Pons (tissue), 1 donor: ENCODE data around the gene CCDC88C.
"Not testable (repeated sequence)": the region's sequence is repeated elsewhere in the genome, so short reads cannot be mapped to it uniquely, and the experiment has no call there.

Source experiments
- DNase-seq: peaks from one replicate; pipeline ENCODE4 v3.0.0-alpha.2; 2016; ENCODE audit warnings: low spot score

Gene CCDC88C

DNA sequence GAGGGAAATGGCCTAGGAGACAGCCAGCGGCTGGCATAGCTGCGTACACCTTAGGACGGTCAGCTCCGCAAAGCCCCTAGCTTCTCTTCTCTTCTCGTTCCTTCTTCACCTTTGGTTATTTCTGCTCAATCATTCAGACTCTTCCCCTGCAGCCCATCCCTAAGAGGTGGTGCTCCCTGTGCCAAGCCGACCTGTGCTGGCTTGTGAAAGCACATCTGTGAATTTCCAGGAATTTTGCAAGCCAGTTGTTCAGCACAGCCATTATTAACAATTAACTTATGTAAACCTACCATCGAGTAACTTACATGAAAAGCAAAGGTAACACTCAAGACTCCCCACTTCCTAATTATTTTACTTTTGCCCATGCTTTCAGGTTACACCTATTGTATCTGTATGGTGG, 152.2 kb downstream of the CCDC88C start:
- DNase-seq = no peak

GRCh38 chr14:91264151-91265150, 153.2 kb downstream of the CCDC88C start:
- DNase-seq = no peak

DNA sequence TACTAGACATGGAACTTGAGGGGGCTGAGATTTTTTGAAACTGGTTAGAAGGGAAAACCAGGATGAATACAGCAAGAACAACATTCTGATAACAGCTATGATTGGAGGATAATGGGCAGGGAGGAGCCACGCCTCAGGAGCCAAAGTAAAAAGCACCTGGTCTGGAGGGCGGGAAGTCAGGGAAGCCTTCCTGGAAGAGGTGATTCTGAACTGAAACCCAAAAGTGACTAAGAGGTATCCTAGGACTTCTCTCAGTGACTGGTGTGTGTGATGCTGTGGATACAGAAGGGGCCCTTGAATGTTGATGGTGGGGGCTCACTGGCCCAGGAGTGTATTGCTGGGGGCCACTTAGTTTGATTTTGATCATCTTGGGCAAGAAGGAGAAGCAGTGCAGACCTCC, 154.3 kb downstream of the CCDC88C start:
- no peak for DNase-seq

DNA sequence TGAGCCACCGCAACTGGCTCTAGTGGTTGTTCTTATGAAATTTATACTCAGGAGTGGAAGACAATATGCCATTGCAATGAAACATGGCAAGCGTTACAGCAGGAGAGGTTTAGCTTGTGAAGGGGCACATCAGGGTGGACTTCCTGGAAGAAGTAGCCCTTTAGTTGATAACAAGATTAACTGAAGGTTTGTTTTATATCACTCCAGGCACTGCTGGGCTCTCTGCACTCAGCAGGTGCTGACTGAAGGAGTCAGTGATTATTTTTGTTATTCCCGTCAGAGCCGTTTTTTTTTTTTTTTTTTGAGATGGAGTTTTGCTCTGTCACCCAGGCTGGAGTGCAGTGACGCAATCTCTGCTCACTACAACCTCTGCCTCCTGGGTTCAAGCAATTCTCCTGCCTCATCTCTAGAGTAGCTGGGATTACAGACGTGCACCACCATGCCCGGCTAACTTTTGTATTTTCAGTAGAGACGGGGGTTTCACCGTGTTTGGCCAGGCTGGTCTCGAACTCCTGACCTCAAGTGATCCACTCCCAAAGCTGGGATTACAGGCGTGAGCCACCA, 155.6 kb downstream of the CCDC88C start:
- no peak for DNase-seq

- DNase-seq = no peak
Observed at GRCh38 chr14:91261115-91261514, 156.5 kb downstream of the CCDC88C start.

DNA sequence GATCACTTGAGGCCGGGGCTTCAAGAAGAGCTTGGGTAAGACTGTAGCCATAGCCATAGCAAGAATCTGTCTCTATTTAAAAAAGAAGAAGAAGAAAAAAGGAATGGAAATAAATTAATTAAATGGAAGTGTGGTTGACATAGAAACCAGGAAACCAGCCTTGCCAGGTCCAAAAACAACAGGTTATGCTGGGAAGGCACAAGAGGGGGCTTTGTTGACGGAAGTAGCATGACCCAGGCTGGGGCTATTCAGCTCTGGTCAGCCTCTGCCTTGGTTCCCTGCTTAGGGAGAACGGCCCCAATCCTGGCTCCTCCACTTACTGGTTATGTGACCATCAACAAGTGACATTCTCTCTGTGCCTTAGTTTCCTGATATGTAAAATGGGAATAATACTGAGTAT, 158.7 kb downstream of the CCDC88C start:
- DNase-seq = no peak

GRCh38 chr14:91258011-91258618, 159.5 kb downstream of the CCDC88C start:
- no peak for DNase-seq

DNA sequence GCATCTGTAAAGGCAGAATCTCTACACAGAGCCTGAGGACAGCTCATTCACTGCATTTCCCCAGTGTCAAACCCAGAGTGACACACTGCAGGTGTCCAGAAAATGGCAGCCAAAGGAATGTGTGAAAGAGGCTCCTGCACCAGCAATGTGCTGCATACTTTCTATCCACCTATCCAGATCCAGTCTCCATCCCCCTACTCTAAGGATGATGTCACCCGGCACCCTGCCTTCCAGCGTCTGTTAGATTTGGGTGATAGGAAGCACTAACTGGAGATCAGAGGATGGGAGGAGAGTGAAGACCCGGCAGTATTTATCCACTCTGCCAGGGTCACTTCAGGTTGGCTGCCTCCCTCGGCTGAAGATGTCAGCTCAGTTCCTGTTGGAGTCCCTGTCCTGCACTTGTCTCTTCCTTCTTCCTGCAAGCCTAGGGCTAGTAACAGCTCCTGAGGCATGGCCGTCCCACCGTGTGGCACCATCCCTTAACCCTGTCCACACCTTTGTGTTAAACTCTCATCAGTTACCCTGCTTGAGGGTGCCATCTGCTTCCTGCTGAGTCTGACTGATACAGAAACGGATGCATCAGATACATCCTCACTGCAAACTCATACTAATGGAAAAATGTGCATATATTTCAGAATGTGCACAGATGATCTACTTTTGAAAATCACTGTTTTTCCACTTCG, 160.2 kb downstream of the CCDC88C start:
- no peak for DNase-seq

GRCh38 chr14:91256661-91257060, 161.0 kb downstream of the CCDC88C start:
- DNase-seq = no peak

DNA sequence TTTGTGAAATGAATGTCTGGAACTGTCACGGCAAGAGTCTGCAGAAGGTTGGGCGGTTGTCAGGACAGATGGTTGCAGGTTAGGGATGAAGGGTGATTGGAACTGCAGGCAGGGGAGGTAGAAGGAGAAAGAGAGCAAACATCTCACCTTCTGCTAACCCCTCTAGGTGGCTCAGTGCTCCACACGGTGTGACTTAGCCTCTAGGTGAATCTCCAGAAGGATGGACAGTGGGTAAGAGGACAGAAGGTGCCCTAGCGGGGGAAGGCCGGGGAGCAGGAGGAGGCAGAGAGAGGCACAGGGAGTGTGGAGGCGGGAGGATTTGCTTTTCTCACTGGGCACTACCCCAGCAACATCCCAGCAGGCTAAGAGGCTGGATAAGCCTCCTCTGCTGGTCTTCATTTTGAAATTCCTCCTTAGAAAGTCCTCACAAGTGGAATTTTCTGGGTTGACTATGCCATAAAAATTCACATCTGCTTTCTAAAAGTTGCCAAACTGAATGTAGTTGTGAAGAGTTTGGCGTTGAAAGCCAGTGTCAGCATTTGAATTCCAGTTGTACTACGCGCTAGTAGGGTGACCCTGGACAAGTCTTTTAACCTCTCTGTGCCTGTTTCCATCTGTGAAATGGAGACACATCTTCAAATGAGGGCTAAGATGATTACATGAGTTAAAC, 162.5 kb downstream of the CCDC88C start:
- no peak for DNase-seq

GRCh38 chr14:91254461-91254860, 163.2 kb downstream of the CCDC88C start:
- DNase-seq = no peak

DNA sequence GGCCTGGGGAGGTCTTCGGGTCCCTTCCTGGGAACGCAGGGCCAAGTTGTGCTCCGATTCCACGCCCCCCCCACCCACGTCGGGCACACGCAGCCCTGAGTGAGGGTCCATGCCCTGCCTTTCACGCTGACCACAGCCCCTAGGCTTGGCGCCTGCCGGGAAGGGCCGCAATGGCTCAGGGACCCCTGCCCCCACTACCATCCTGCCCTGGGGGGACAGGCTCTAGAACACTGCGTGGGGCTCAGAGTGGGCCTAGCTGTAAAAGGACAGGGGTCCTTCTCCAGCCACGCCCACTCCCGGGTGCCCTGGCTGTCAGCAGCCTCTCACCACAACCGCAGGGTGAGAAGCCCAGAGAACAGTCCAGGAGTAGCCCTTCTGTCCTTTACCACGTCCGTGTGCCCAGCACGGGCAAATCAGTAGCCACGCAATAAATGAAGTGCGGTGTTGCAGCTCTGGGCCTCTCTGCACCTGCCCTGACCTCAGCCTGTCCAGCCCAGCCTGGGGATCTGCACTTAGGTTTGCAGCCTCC, 163.8 kb downstream of the CCDC88C start:
- DNase-seq = no peak

DNA sequence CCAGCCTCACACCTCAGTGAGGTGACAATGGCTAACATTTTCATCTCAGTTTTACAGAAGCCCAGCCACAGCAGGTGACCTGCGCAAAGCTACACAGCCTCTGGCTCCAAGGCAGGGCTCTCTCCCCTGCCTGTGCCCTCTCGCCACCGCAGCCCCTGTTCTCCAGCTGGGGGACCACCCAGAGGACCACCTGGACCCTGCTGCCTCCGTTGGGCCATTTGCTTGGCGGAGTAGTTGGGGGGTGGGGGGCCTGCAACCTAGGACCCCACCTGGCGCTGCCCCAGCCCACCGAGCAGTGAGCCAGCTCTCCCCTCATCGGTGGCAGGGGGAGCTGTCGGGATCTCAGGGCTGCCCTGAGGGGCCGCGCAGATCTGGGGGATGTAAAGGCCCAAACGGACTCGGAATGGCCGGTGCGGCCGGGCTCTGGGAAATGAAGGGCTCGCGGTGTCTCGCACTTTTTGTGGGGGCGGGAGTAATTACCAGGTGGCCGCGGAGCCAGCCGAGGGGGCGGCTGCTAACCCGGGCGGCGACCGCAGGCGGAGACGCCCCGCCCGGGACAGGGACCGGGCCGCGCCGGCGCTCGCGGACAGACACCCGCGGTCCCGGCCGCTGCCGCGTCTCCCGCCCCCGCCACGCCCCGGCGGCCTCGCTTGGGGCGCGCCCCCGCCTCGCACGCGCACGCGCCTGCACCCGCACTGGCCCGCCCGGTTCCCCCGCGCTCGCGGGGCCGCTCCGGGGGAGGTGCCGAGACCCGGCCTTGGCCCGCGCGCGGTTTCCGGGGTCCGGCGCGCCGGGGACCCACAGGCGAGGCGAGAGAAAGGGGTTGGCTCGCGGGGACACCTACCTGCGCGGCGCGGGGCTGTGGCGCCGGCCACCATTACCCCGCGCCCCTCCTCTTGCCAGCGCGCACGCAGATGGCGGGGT, 164.5 kb downstream of the CCDC88C start:
- no peak for DNase-seq

DNA sequence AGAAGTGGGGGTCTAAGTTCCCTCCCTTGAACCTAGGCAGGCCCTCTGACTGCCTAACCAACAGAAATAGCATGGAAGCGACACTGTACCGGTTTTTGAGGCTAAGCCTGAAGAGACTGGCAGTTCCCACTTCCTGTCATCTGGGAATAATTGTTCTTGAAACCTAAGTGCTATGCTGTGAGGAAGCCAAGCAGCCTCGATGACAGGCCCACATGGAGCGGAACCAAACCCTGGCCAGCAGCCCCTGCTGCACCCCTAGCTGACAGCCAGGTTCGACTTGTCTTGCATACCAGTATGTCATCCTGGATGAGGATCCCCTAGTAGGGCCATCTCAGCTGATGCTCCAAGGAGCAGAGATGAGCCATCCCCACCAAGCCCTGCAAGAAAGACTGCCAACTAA, 166.7 kb downstream of the CCDC88C start:
- DNase-seq = no peak

GRCh38 chr14:91249841-91250616, 167.6 kb downstream of the CCDC88C start:
- no peak for DNase-seq

DNA sequence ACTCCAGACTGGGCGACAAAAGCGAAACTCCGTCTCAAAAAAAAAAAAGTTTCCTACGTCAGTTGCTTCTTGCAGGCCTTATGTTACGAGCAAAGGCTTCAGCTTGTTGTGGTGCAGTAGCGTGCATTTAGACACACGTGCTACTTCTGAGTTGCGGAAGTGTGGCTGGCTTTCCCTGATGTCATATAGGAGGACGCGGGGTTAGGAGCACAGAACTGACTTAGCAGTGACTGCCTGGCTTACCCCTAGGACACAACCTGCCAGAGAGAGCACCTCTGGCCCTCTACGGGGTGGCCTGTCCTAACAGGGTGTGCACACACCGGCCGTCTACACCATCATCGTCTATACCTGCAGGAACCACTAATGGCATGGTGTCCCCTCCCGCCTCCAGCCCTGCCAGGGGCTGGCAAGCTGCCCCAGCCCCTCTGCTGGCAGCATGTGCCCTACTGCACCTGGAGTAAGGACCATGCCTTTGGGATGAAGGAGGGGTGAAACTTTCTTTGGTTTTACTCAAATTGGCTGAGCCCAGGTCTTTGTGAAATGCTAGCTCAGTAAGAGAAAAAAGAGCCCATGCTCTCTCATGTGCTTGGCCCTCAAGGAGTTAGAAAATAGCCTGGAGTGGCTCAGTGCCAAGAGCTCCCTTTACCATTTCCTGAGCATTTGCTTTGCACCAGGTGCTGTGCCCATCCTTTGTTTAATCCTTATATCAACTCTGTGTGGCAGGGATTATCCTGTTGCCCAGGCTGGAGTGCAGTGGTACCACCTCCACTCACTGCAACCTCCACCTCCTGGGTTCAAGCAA, 171.4 kb downstream of the CCDC88C start:
- DNase-seq = no peak

DNA sequence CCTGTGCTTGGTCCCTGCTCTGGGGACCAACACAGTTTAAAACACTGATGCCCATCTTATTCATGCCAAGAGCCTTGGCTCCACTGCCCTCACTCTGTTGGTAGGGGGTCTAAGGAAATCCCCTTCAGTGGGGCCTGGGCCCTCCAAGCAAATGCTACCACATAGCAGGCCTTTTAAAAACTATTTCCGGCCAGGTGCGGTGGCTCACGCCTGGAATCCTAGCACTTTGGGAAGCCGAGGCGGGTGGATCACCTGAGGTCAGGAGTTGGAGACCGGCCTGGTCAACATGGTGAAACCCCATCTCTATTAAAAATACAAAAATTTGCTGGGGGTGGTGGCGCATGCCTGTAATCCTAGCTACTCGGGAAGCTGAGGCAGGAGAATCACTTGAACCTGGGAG, 172.0 kb downstream of the CCDC88C start:
- DNase-seq = not testable (repeated sequence)

GRCh38 chr14:91245029-91245428, 172.6 kb downstream of the CCDC88C start:
- no peak for DNase-seq

DNA sequence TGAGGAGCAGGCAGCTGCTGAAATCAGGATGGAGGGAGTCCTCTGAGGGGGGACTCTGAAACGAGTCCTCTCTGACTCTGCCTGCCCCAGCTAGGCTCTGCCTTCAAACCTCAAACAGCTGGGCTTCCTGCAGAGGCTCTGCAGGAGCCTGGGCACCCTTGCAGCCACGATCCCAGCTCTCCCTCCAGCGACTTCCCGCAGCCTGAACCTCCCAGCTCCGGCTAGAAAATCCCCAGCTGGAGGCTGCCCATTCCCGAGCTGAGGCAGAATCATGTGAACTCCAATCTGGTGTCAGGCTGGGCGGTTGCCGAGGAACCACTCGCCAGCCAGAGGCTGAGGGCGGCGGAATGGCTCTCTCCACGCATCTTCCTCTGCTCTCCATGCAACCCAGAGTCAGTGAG, 173.1 kb downstream of the CCDC88C start, which contains the start of gene GPR68:
GPR68 (minus strand) TSS at position 204 of the 401 bp plus-strand sequence. CDS start 9,654 bp downstream, outside the sequence.
- peak; percentile 65 for DNase-seq
